ENCODE measurements around the gene PIGZ. TPM values are rescaled to one million over a fixed set of nuclear protein-coding genes. Genes with fewer than 3 reads are reported as not detected.

PIGZ gene
- total RNA-seq, 1 experiment from 2014 or later, result 0.15 TPM

DNA sequence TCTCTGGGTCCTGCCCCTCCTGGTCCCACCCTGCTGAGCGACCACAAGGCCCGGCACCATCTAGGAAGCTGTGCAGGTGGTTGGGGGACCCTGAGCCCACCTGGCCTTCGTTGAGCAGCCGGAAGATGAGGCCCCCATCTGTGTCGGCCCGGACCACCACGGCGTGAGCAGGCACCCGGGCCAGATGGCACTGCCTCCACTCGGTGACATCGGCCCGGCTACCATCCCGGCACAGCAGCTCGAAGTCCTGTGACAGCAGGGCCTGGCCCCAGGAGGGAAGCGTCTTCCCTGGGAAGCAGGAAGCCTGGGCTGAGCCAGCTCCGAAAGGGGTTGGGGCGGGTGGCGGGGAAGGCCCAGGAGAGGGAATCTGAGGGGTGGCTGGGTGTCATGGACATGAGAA, 48.4 kb upstream of the PIGZ start:
- Mint-ChIP-seq H3K9me3 (no peaks in the 10 kb centered on the region), H3K27ac (no peak overlapping the region), H3K4me1 (peaks cover 12 to 13% of the 10 kb centered on the region in 2 experiments), H3K36me3 (ENCODE audit: insufficient read depth in 1 of 3, low read depth in 3 of 3) (no peaks in the 10 kb centered on the region), H3K27me3 (ENCODE audit: low read depth) (peaks cover 9% of the 10 kb centered on the region), H3K4me3 (no peak overlapping the region)
- H2BK5ac ChIP-seq (ENCODE audit: insufficient read length, low read length), result no peak overlapping the region
- no peak overlapping the region for H2AFZ ChIP-seq (ENCODE audit: low read length)
- H2AK5ac ChIP-seq (ENCODE audit: insufficient read length, low read length), result no peak overlapping the region
- no peaks in the 10 kb centered on the region for H3K79me2 ChIP-seq (ENCODE audit: insufficient read depth, low read length)
- H3K9ac ChIP-seq (ENCODE audit: extremely low read depth, insufficient read length, low read length), result no peak overlapping the region
- H3K4me2 ChIP-seq (ENCODE audit: insufficient read depth, insufficient read length, low read length), result no peak overlapping the region
- H3K4ac ChIP-seq (ENCODE audit: low read depth, low read length), result no peak overlapping the region
- no peaks in the 10 kb centered on the region for H3K9me3 ChIP-seq (ENCODE audit: control insufficient read depth, low read depth, low read length)
- H3K4me1 ChIP-seq (ENCODE audit: insufficient read depth, low read length), result no peaks in the 10 kb centered on the region; the same call in 1 of the 2 replicates
- TF ChIP-seq, protein P1, sequence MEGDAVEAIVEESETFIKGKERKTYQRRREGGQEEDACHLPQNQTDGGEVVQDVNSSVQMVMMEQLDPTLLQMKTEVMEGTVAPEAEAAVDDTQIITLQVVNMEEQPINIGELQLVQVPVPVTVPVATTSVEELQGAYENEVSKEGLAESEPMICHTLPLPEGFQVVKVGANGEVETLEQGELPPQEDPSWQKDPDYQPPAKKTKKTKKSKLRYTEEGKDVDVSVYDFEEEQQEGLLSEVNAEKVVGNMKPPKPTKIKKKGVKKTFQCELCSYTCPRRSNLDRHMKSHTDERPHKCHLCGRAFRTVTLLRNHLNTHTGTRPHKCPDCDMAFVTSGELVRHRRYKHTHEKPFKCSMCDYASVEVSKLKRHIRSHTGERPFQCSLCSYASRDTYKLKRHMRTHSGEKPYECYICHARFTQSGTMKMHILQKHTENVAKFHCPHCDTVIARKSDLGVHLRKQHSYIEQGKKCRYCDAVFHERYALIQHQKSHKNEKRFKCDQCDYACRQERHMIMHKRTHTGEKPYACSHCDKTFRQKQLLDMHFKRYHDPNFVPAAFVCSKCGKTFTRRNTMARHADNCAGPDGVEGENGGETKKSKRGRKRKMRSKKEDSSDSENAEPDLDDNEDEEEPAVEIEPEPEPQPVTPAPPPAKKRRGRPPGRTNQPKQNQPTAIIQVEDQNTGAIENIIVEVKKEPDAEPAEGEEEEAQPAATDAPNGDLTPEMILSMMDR (conservative IDR thresholded peaks at IDR 0.05), result no peak
- DNase-seq, result peak; percentile 20
- H2BK12ac ChIP-seq (ENCODE audit: insufficient read length, low read depth, low read length), result no peak overlapping the region
- no peak overlapping the region for H4K8ac ChIP-seq (replicated peaks; ENCODE audit: insufficient read length, low read depth, low read length)
- H3K18ac ChIP-seq (ENCODE audit: insufficient read length, low read depth, low read length), result no peak overlapping the region
- no peak overlapping the region for H3T11ph ChIP-seq (ENCODE audit: low read length)
- H3K23ac ChIP-seq (ENCODE audit: insufficient read length, low read depth, low read length), result no peak overlapping the region
- H3K79me1 ChIP-seq (ENCODE audit: insufficient read depth, low read depth, low read length, poor library complexity, severe bottlenecking), result no peaks in the 10 kb centered on the region
- no peak overlapping the region for H4K5ac ChIP-seq (ENCODE audit: insufficient read length, low read depth, low read length)
- H3K56ac ChIP-seq (ENCODE audit: insufficient read length, low read depth, low read length), result no peak overlapping the region
- H3K27me3 ChIP-seq (ENCODE audit: insufficient read depth, low read length), result no peaks in the 10 kb centered on the region
- no peak overlapping the region for H3K14ac ChIP-seq (ENCODE audit: insufficient read depth, low read length)
- H2BK20ac ChIP-seq (ENCODE audit: low read depth, low read length, poor library complexity, severe bottlenecking), result no peak overlapping the region
- H3K27ac ChIP-seq (ENCODE audit: insufficient read length, low read depth, low read length), result no peak overlapping the region
- H2BK15ac ChIP-seq (ENCODE audit: low read depth, low read length), result no peak overlapping the region
- WGBS (ENCODE audit: extremely low coverage, insufficient read length, low lambda C conversion rate), result no CpG with 5 or more reads among the region's 18 CpGs
- H4K91ac ChIP-seq (ENCODE audit: insufficient read length, low read depth, low read length), result no peak overlapping the region
- H3K23me2 ChIP-seq (ENCODE audit: insufficient read length, low read depth, low read length, poor library complexity, severe bottlenecking), result no peaks in the 10 kb centered on the region
- no peak overlapping the region for H2BK120ac ChIP-seq (ENCODE audit: low read depth, low read length, poor library complexity, severe bottlenecking)
- H4K20me1 ChIP-seq (ENCODE audit: control insufficient read depth, insufficient read depth, insufficient read length), result no peaks in the 10 kb centered on the region
